Brain pericyte (primary cell): ENCODE results near the gene AP5S1.
"Not testable (repeated sequence)": the region's sequence is repeated elsewhere in the genome, so short reads cannot be mapped to it uniquely, and the experiment has no call there.

Experiments used
- DNase-seq: peaks from one replicate; pipeline ENCODE4 v3.0.0-alpha.2; 2012; ENCODE audit warnings: low read depth, low spot score

The AP5S1 gene

DNA sequence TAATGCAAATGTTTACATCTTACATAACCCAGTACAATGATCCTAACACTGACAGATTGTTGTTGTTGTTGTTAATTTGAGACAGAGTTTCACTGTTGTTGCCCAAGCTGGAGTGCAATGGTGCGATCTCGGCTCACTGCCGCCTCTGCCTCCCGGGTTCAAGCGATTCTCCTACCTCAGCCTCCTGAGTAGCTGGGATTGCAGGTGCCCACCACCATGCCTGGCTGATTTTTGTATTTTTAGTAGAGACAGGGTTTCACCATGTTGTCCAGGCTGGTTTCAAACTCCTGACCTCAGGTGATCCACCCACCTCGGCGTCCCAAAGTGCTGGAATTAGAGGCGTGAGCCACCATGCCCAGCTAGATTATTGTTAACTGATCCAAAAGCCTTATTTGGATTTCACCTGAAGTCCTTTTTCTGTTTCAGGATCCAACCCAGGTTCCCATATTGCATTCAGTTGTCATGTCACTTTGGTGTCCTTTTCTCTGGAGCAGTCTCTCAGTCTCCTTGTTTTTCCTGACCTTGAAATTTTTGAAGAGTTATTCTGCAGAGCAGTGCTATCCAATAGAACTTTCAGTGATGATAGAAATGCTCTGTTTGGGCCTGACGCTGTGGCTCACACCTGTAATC is 23.8 kb downstream of the AP5S1 start:
- not testable (repeated sequence) for DNase-seq

DNA sequence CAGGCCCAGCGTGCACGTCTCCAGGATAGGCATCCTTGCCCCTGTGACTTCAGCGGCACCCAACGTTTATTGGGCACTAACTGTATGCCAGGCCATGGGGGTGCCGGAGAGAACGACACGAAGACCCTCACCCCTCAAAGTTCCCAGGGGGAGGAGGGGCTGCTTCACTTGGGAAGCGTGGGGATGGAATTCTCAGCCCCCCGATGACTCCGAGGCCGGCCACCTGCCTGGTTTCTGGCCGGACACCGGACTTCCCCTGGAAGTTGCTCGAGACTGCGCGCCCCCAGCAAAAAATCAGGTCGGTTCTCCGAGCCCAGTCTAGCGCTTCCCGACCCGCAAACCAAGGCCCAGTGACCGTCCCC is 26.0 kb downstream of the AP5S1 start:
- no peak for DNase-seq

DNA sequence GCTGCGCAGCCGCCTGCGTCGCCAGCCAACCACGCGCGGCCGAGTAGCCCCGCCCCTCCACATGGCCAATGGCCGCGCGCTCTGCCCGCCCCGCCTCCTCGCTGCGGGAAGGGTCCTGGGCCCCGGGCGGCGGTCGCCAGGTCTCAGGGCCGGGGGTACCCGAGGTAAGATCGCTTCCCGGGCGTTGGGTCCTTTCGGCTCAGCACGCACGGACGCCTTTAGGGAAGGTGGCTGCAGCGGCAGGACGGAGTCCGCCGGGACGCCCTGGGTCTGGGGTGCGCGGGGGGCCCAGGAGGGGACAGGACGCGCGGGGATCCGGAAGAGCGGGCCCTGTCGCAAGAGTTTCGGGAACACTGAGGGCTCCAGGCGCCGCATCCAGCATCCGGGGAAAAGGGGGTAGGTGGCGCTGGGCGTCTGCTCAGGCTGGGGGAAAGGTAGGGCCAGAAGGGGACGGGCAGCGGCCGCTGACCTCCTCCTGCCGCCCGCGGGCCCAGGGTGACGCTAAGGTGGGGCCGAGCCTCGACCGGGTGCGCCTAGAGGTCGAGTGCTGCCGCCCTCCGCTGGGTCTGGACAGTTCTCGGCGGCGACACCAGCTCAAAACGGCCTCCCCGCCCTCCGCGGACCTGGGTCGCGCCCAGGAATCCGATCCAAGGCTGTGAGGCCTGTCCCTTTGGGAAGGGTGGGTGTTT is 26.5 kb downstream of the AP5S1 start, which contains the start of gene MAVS:
TSS of gene MAVS (plus strand) at position 95 of the 689 bp plus-strand sequence. CDS start 7,791 bp downstream, outside the sequence.
- no peak for DNase-seq

DNA sequence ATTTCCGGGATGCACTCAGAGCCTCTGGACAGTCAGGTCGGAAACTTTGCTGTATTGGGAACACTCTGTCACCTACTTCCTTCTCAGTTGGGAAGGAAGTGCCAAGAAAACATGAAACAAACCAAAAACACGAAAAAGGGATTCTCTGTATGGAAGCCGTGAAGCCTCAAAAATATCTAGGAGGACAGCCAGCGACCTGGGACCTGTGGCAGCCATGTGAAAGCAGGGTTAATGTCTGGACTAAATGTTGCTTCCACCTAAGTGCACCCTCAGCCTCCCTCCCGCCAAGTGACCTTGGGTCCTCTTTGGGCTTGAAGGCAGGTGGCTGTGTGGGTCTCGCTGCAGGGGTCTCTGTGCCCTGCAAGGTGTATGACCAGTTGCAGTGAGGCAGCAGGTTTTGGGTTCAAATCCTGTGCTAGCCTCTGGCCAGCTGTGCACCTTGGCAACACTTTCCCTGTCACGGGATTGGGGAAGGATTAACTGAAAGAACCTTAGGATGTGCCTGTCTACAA is 27.1 kb downstream of the AP5S1 start:
- DNase-seq = no peak

- no peak for DNase-seq
Measured at GRCh38 chr20:3848565-3848964, 28.2 kb downstream of the AP5S1 start.

- DNase-seq = no peak
Measured at GRCh38 chr20:3854462-3854871, 34.1 kb downstream of the AP5S1 start.

GRCh38 chr20:3857405-3857804 is 37.1 kb downstream of the AP5S1 start:
- no peak for DNase-seq

DNA sequence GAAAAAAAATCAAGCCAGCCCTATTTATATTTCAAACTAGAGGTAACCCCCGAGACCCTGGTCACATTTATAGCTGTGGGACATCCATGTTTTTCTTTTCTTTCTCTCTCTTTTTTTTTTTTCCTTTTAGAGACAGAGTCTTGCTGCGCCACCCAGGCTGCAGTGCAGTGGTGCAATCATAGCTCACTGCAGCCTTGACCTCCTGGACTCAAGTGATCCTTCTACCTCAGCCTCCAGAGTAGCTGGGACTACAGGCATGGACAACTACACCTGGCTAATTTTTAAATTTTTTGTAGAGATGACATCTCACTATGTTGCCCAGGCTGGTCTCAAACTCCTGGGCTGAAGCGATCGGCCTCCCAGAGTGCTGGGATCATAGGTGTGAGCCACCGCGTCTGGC is 38.3 kb downstream of the AP5S1 start:
- DNase-seq = no peak

DNA sequence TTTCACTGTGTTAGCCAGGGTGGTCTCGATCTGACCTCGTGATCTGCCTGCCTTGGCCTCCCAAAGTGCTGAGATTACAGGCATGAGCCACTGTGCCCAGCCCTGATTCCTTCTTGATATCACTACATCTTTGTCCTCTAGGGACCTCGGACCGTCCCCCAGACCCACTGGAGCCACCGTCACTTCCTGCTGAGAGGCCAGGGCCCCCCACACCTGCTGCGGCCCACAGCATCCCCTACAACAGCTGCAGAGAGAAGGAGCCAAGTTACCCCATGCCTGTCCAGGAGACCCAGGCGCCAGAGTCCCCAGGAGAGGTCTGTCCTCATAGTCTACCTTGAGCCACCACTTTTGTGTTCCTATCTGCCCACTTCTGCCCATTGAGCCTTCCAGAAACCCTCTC is 40.8 kb downstream of the AP5S1 start:
- no peak for DNase-seq

DNA sequence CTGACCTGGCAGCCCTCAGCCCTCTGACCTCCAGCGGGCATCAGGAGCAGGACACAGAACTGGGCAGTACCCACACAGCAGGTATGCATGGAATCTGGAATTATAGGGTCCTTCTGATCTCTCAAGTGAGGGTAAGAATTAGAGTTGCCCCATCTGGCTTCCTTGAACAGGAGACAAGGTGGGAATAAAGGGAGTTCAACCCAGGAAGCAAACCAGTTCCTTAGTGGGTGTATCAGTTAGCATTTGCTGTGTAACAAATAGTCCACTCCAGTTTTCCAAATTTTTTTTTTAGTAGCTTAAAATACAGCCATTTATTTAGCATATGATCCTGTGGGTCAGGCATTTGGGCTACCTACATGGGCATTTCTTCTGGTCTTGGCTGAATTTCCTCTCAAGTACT is 42.0 kb downstream of the AP5S1 start:
- no peak for DNase-seq

- DNase-seq = no peak
Measured at GRCh38 chr20:3863317-3863716, 43.0 kb downstream of the AP5S1 start.

DNA sequence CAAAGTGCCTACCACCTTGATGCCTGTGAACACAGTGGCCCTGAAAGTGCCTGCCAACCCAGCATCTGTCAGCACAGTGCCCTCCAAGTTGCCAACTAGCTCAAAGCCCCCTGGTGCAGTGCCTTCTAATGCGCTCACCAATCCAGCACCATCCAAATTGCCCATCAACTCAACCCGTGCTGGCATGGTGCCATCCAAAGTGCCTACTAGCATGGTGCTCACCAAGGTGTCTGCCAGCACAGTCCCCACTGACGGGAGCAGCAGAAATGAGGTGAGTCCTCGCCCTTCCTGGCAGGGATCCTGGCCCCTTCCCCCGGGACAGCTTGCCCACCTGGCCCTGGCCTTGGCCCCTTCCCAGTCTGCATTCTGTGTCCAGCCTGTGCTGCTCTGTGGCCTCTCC is 44.2 kb downstream of the AP5S1 start:
- DNase-seq = no peak

DNA sequence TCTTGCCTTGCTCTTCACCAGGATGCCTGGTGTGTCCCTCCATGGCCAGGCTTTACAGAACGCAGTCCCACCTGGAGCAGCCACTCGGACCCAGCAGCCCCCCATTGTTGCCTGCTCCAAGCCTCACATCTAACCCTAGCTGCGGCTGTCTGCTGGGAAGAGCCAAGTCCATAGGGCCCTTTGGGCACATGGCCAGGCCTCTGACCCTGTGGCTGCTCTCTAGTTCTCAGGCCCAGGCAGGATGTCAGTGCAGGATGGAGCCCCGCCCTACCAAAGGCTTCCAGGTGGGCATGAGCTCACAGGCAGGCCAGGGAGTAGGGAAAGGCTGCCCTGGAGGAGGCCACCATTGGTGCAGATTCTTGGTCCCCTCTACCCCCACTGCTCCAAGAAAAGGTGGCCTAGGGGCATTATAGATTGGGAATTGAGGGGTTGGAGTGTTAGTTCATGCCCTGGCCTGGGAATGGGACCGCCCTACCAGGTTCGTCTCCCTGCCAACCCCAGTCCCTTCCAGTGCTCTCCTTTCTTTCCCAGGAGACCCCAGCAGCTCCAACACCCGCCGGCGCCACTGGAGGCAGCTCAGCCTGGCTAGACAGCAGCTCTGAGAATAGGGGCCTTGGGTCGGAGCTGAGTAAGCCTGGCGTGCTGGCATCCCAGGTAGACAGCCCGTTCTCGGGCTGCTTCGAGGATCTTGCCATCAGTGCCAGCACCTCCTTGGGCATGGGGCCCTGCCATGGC is 45.0 kb downstream of the AP5S1 start:
- no peak for DNase-seq

DNA sequence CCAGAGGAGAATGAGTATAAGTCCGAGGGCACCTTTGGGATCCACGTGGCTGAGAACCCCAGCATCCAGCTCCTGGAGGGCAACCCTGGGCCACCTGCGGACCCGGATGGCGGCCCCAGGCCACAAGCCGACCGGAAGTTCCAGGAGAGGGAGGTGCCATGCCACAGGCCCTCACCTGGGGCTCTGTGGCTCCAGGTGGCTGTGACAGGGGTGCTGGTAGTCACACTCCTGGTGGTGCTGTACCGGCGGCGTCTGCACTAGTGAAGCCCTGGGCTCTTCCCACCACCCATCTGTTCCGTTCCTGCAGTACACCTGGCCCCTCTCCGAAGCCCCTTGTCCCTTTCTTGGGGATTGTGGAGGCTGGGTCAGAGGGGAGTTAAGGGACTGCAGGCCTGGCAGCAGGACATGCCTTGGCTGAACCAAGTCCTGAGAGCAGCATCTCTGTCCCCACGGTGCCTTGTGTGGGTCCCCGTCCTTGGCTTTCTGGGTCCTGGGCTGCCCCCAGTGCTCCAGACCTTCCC is 45.6 kb downstream of the AP5S1 start:
- no peak for DNase-seq

DNA sequence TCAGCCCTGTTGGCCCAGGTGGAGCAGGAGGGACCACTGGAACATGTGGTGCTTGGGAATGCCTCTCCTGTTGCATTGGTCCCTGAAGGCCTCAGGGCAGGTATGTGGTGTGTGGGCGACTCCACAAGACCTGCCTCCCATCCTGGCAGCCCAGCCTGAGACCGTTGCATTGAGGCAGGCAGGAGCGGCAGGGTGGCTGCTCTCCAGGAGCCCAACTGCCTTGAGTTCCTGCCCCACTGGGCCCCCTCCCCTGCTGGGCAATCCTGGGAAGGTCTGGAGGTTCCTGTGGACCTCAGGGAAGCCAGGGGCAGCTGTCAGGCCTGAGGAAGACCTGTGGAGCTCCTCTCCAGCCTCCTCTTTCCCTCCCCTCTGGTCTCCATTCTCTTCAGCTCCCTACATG is 46.1 kb downstream of the AP5S1 start:
- no peak for DNase-seq

DNA sequence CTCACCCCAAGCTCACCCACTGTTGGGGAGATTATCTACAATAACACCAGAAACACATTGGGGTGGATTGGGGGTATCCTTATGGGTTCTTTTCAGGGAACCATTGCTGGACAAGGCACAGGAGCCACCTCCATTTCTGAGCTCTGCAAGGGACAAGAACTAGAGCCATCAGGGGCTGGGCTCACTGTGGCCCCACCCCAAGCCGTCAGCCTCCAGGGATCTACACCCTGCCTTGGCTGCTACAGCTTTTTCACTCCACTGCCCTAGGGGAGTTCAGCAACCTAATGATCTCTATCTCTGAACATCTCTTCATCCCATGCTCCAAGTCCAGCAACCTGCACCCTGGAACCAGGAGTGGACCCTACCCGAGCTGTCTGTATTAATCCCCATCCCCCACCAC is 47.5 kb downstream of the AP5S1 start:
- no peak for DNase-seq

DNA sequence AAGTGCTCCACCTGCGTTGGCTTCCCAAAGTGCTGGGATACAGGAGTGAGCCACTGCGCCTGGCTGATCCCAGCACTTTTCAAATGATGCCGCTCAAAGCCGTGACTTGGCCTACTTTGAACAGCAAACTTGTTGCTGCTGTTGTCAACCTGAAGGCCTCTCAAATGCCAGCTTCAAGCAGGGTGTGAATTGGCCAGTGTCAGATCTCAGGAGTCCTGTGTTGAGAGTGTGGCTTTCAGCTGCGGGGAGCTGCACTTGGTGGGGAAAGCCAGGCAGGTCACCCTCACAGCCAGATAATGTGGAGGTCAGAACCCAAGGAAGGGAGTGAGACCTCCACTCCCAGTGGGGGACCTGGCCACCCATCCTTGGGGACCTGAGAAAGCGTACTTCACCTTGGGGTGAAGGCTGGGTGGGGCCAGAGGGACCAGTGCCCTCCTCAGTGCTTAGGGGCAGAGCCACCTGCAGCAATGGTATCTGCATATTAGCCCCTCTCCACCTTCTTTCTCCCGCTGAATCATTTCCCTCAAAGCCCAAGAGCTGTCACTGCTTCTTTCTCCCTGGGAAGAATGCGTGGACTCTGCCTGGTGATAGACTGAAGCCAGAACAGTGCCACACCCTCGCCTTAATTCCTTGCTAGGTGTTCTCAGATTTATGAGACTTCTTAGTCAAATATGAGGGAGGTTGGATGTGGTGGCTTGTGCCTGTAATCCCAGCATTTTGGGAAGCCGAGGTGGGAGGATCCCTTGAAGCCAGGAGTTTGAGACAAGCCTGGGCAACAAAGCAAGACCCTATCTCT is 49.7 kb downstream of the AP5S1 start:
- DNase-seq = no peak

GRCh38 chr20:3871550-3872265 is 51.4 kb downstream of the AP5S1 start:
- DNase-seq = no peak

GRCh38 chr20:3873507-3873906 is 53.2 kb downstream of the AP5S1 start:
- DNase-seq = no peak

DNA sequence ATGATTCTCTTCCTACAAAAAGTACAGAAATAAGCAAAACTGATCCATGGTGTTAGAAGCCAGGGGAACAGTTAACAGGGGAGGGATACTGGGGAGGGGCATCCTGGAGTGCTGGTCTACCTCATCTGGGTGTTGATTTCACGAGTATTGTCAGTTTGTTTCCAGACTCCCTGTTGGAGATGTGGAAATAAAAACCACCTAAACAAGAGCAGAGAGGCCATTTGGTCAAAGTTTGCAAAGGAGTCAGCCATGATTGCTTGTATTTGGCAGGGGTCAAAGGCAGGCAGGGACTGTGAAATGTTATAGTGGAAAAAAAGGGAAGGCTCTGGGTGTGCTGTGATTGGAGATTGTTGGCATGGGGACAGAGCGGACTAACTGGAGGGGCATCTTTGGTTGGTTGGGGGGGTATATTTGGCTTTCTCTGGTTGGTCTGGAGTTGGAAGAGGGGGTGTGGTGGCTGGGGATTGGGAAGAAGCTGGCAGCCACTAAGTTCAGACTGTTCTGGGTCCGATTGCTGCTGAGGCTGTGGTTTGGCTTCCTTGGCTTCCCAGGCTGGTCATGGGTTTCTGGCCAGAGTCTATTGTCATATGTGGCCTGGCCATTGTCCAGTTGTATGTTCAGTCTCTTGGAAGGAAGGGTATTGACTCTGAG is 54.0 kb downstream of the AP5S1 start:
- DNase-seq = no peak
